Panc1 (cell line): ENCODE data around the gene SLC9A6. TPM values are rescaled to one million over a fixed set of nuclear protein-coding genes. Genes with fewer than 3 reads are reported as not detected.

Experiments
- ATAC-seq: fragments of 200-7000 bp; cut with Tn5 transposase; 2 replicates; pipeline ENCODE4 v1.9.1; 2020; ENCODE audit warnings: mild to moderate bottlenecking, moderate library complexity
- BruUV-seq: library from RNA; stranded (reverse); fragments of 400-500 nt; replicated peaks from 2 replicates; lab custom pipeline; 2021; lab: Mats Ljungman, UMichigan
- CTCF ChIA-PET: fragments of 300-600 bp; sonication (Branson Sonifier 250); formaldehyde crosslinking; loops from one replicate; lab custom pipeline; 2022; ENCODE audit warnings: antibody characterized with exemption; lab: Charles Lee
- POLR2A ChIA-PET: fragments of 300-600 bp; sonication (Branson Sonifier 250); formaldehyde crosslinking; loops from one replicate; lab custom pipeline; 2022; ENCODE audit warnings: antibody characterized with exemption; lab: Charles Lee
- DNase-seq: peaks from one replicate; pipeline ENCODE4 v3.0.0-alpha.2; 2010; ENCODE audit warnings: low read depth, low spot score
- H3K27ac ChIP-seq: 2 replicates; pipeline ENCODE4 v1.5.1; 2011; ENCODE audit warnings: mild to moderate bottlenecking, low read length, inconsistent platforms
- H3K27me3 ChIP-seq: fragments of 200-500 bp; sonication (Bioruptor generic); 2 replicates; pipeline ENCODE4 v1.6.0; 2014; ENCODE audit warnings: low read length, inconsistent platforms; ENCODE audit not compliant: control insufficient read depth, insufficient read depth
- H3K36me3 ChIP-seq: fragments of 200-500 bp; sonication (Bioruptor generic); 2 replicates; pipeline ENCODE4 v1.5.1; 2014; ENCODE audit warnings: inconsistent platforms, mild to moderate bottlenecking, low read length, moderate library complexity; ENCODE audit not compliant: control insufficient read depth, insufficient read depth
- H3K4me1 ChIP-seq: 2 replicates; pipeline ENCODE4 v1.5.1; 2011; ENCODE audit warnings: inconsistent platforms, mild to moderate bottlenecking, low read length, moderate library complexity; ENCODE audit not compliant: control insufficient read depth, insufficient read depth
- H3K4me3 ChIP-seq, 2 experiments: 2 replicates each; pipeline ENCODE4 v1.5.1; 2011 to 2012; ENCODE audit warnings: low read depth in 2 of 2, low read length in 2 of 2, mild to moderate bottlenecking in 2 of 2, inconsistent platforms in 1 of 2, moderate library complexity in 1 of 2
- H3K9me3 ChIP-seq: fragments of 200-500 bp; sonication (Bioruptor generic); 2 replicates; pipeline ENCODE4 v1.5.1; 2014; ENCODE audit warnings: low read depth, mild to moderate bottlenecking, inconsistent platforms, low read length, moderate library complexity; ENCODE audit not compliant: control insufficient read depth, insufficient read depth
- POLR2AphosphoS5 ChIP-seq: IDR thresholded peaks from 2 replicates; pipeline ENCODE4 v1.6.1; 2012; ENCODE audit warnings: mild to moderate bottlenecking, low read depth, low read length, moderate library complexity
- SIN3A ChIP-seq: IDR thresholded peaks from 2 replicates; pipeline ENCODE4 v1.6.1; 2012; ENCODE audit warnings: low read depth, mild to moderate bottlenecking, low read length, moderate library complexity, borderline replicate concordance; ENCODE audit not compliant: insufficient read depth
- TCF7L2 ChIP-seq: IDR thresholded peaks from 2 replicates; pipeline ENCODE4 v1.6.1; 2011; ENCODE audit warnings: mild to moderate bottlenecking, low read depth, low read length, inconsistent platforms
- in situ Hi-C: cut with HindIII; loops from 2 replicates; pipeline ENCODE4 v1.10.0; 2016; ENCODE audit warnings: low sequenced_read_pairs, low pct_unique_long_range_greater_than_20kb
- intact Hi-C: fragments of 100-400 bp; cut with micrococcal nuclease; formaldehyde crosslinking; loops from one replicate; pipeline ENCODE4 v1.10.0; 2022; ENCODE audit not compliant: unreplicated experiment
- total RNA-seq: library from RNA; stranded (reverse); gene quantifications from one replicate; pipeline ENCODE4 v1.2.1, GENCODE V29; 2021; ENCODE audit not compliant: unreplicated experiment
- TF ChIP-seq, protein P1 (sequence below): fragments of 450-650 bp; IDR thresholded peaks from 2 replicates; pipeline ENCODE4 v1.5.1; 2017; ENCODE audit warnings: mild to moderate bottlenecking
- TF ChIP-seq, protein P2 (sequence below), 2 experiments: IDR thresholded peaks; 2 replicates each; pipeline ENCODE4 v1.6.1; 2011 to 2012; ENCODE audit warnings: low read depth in 2 of 2, control low read depth in 1 of 2, low read length in 1 of 2, mild to moderate bottlenecking in 1 of 2, moderate library complexity in 1 of 2; ENCODE audit not compliant: insufficient read depth in 1 of 2

Gene SLC9A6
- total RNA-seq, 1 experiment from 2014 or later: 22.0 TPM

- in situ Hi-C loops: no loop called here
- TF ChIP-seq TCF7L2 (no peak), SIN3A (no peak), POLR2AphosphoS5 (no peak)
- TF ChIP-seq, protein P1, sequence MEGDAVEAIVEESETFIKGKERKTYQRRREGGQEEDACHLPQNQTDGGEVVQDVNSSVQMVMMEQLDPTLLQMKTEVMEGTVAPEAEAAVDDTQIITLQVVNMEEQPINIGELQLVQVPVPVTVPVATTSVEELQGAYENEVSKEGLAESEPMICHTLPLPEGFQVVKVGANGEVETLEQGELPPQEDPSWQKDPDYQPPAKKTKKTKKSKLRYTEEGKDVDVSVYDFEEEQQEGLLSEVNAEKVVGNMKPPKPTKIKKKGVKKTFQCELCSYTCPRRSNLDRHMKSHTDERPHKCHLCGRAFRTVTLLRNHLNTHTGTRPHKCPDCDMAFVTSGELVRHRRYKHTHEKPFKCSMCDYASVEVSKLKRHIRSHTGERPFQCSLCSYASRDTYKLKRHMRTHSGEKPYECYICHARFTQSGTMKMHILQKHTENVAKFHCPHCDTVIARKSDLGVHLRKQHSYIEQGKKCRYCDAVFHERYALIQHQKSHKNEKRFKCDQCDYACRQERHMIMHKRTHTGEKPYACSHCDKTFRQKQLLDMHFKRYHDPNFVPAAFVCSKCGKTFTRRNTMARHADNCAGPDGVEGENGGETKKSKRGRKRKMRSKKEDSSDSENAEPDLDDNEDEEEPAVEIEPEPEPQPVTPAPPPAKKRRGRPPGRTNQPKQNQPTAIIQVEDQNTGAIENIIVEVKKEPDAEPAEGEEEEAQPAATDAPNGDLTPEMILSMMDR: no peak
- TF ChIP-seq, protein P2, sequence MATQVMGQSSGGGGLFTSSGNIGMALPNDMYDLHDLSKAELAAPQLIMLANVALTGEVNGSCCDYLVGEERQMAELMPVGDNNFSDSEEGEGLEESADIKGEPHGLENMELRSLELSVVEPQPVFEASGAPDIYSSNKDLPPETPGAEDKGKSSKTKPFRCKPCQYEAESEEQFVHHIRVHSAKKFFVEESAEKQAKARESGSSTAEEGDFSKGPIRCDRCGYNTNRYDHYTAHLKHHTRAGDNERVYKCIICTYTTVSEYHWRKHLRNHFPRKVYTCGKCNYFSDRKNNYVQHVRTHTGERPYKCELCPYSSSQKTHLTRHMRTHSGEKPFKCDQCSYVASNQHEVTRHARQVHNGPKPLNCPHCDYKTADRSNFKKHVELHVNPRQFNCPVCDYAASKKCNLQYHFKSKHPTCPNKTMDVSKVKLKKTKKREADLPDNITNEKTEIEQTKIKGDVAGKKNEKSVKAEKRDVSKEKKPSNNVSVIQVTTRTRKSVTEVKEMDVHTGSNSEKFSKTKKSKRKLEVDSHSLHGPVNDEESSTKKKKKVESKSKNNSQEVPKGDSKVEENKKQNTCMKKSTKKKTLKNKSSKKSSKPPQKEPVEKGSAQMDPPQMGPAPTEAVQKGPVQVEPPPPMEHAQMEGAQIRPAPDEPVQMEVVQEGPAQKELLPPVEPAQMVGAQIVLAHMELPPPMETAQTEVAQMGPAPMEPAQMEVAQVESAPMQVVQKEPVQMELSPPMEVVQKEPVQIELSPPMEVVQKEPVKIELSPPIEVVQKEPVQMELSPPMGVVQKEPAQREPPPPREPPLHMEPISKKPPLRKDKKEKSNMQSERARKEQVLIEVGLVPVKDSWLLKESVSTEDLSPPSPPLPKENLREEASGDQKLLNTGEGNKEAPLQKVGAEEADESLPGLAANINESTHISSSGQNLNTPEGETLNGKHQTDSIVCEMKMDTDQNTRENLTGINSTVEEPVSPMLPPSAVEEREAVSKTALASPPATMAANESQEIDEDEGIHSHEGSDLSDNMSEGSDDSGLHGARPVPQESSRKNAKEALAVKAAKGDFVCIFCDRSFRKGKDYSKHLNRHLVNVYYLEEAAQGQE (IDR thresholded peaks at IDR 0.05; ENCODE audit: insufficient read depth in 1 of 2, low read depth in 2 of 2, low read length in 1 of 2): no peak
- intact Hi-C loops: no loop called here
- ATAC-seq (no peak), DNase-seq (no peak)
- Histone ChIP-seq H3K27ac (no peak overlapping the region), H3K27me3 (no peaks in the 10 kb centered on the region), H3K4me3 (no peak overlapping the region), H3K9me3 (no peaks in the 10 kb centered on the region), H3K36me3 (no peaks in the 10 kb centered on the region), H3K4me1 (peaks cover 7% of the 10 kb centered on the region; the same call in 1 of the 2 replicates)
- ChIA-PET POLR2A (no interaction called here), CTCF (no interaction called here)
- BruUV-seq: no TSS peak
These were observed 59.8 kb downstream of the SLC9A6 start for GRCh38 chrX:136045008-136045407.

- in situ Hi-C loops: no loop called here
- no TSS peak for BruUV-seq
- POLR2A ChIA-PET: no interaction called here
These were observed 61.2 kb downstream of the SLC9A6 start for GRCh38 chrX:136046295-136047015.

More at GRCh38 chrX:136046295-136047015, 61.2 kb downstream of the SLC9A6 start:
- no peaks in the 10 kb centered on the region for H3K36me3 ChIP-seq
- DNase-seq (no peak), ATAC-seq (no peak; the same call in 1 of the 2 replicates)
- CTCF ChIA-PET: no interaction called here
- intact Hi-C loops: no loop called here
- TF ChIP-seq TCF7L2 (no peak), POLR2AphosphoS5 (no peak), SIN3A (no peak)
- TF ChIP-seq, protein P2 (IDR thresholded peaks at IDR 0.05; ENCODE audit: insufficient read depth in 1 of 2, low read depth in 2 of 2, low read length in 1 of 2): no peak
- TF ChIP-seq, protein P1: no peak
- H3K9me3 ChIP-seq: no peaks in the 10 kb centered on the region
- no peak overlapping the region for H3K4me3 ChIP-seq
- no peak overlapping the region for H3K27ac ChIP-seq
- no peaks in the 10 kb centered on the region for H3K27me3 ChIP-seq
- H3K4me1 ChIP-seq: peaks cover 7% of the 10 kb centered on the region; the same call in 1 of the 2 replicates
